ENCODE data around the gene PHACTR3.

The PHACTR3 gene

DNA sequence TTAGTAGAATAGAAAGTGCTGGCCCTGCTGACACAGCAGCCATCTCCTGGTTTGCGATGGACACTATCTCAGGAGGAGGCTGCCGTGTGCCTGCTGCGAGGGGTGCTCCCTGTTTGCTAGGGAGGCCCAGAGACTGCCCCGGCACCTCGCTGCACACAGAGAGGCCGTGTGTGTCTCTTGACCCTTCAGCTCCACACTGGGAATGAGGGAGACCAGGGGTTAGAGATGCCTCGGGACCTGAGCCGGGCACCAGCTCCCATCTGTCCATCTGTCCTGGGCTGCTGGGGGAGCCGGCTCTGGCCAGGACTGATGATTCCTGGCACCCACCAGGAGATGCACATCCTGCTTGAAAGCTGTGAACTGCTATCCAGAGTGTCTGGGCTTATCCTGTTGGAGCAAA, 18.2 kb downstream of the PHACTR3 start:
- DNase-seq (ENCODE audit: low spot score) = no peak

- DNase-seq (ENCODE audit: low spot score) = no peak
Measured at GRCh38 chr20:59623133-59623532, 18.8 kb downstream of the PHACTR3 start.

DNA sequence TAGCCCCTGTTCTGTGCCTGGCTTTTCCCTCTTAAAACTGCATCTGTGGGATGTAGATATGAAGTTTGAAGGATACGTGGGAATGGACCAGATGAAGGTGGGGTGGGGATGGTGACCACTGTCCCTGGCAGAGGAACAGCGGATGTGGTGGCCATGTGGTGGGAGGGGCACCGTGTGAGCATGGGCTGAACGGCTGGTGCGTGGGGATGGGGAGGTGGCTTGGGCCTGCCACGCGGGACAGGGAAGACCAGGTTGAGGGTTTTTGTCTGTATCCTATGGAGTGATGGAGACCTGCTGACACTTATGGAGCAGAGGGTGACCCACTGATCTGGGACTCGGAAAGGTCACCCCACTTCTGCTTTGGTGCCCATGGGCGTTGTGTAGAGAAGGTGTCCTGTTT, 19.2 kb downstream of the PHACTR3 start:
- no peak for DNase-seq (ENCODE audit: low spot score)

- DNase-seq (ENCODE audit: low spot score) = no peak
Measured at GRCh38 chr20:59624401-59624800, 20.1 kb downstream of the PHACTR3 start.

DNA sequence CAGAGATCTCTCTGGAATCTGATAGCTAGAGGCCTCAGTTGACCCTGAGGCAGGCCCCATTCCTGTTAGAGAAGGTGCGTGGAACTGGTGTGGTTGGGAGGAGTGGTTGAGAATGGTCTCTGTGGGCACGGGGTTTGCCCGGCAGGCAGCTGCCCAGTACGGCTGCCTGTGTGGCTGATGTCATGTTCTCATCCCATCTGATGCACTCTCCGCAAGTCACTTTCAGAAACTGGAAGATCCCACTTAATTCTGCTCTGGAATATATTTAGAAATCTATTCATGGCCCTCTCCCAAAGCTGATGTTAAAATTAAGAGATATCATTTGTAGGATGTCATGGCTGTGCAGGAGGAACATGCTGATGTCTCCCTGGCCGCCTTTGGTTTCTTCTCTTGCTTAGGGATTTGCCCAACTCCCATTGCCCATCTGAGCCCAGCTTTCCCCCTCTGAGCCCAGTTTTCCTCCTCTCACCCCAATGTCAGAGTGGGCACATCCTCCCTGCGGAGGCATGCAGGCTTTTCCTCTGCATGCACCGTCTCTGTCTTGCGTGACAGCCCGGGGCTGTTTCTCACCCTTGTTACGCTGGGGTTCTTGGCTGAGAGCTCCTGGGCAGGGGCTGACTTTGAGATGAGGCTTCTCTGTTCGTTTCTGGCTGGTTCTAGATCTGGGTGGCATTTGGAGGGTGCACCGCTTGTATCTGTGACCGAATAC, 21.0 kb downstream of the PHACTR3 start:
- no peak for DNase-seq (ENCODE audit: low spot score)

DNA sequence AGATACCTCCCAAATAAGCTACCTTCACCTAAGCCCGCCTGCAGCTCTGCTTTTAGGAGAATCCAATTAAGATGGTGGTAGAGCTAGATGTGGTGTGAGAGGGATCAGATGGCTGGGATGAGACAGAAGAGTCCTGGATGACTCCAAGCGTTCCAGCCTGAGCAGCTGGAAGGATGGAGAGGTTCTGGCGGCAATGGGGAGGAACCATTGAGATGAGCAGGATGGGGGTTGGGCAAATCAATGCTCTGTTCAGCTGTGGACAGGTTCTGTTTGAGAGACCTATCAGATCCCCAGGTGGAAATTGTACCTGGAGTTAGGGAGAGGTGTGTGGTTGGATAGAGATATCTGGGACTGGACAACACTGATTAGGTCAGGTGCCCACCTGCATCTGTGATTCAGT, 23.0 kb downstream of the PHACTR3 start:
- no peak for DNase-seq (ENCODE audit: low spot score)

DNA sequence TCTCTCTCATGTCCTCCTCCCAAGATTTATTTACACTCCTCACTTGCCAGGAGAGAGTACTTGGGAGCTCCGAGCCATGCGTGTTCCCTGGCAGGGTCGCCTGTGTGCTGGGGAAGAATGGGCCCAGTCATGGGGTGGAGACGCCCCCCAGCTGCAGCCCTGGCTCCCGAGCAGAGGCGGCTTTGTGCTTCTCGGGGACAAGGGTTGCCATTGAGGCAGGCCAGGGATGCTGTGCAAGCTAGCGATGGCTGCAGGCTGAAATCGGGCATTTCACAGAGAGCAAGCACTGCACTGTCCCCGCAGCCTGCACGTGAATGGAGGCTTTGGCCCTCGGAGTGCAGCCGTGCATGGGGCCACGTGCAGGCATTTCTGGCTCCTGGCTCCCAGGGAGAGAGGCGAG, 23.8 kb downstream of the PHACTR3 start:
- DNase-seq (ENCODE audit: low spot score) = no peak

GRCh38 chr20:59629141-59630045, 25.1 kb downstream of the PHACTR3 start:
- no peak for DNase-seq (ENCODE audit: low spot score)

DNA sequence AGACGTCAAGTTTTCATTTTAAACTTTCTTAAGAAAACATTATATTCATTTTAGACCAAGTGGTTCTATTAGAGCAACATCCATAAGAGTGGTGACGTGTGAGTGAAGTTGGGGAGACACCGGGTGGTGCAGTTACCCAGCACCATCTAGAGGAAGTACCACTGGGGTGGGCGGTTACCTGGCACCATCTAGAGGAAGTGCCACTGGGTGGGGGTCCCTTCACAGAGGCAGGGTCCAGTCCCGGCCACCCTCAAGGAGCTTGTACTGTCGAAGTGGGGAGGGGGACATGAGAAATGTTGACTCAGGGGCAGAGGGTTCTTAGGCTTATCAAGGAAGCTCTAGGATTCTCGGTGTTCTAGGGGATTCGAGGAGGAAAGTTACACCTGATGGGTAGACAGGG, 26.2 kb downstream of the PHACTR3 start:
- DNase-seq (ENCODE audit: low spot score) = no peak

- DNase-seq (ENCODE audit: low spot score) = no peak
Measured at GRCh38 chr20:59631751-59632540, 27.6 kb downstream of the PHACTR3 start.

- DNase-seq (ENCODE audit: low spot score) = no peak
Measured at GRCh38 chr20:59632541-59633113, 28.3 kb downstream of the PHACTR3 start.

DNA sequence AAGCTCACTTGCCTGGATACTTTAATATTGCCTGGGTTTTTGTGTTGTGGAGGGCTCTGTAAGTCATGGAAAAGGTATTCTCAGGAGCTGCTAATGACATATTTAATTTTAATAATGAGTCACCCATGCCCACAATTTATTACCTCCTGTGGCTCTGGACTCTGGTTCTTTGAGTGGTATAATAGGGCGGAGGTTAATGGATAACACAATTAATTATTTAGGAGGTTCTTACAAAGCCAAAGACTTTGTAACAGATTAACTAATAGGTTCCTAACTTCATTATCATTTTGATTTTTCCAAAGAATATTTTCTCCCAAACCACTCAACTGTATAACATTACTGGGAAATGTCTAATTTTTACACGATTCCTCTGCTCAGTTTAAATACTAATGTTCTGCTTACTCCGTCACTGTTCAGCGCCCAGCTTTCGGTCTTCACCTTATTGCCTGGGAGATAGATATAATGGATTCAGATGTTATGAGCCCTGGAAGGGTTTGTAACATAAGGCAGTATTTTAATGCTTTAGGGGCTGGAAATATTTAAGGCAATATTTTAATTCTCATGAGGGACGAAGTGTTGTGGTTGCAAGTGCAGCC, 29.4 kb downstream of the PHACTR3 start:
- no peak for DNase-seq (ENCODE audit: low spot score)

DNA sequence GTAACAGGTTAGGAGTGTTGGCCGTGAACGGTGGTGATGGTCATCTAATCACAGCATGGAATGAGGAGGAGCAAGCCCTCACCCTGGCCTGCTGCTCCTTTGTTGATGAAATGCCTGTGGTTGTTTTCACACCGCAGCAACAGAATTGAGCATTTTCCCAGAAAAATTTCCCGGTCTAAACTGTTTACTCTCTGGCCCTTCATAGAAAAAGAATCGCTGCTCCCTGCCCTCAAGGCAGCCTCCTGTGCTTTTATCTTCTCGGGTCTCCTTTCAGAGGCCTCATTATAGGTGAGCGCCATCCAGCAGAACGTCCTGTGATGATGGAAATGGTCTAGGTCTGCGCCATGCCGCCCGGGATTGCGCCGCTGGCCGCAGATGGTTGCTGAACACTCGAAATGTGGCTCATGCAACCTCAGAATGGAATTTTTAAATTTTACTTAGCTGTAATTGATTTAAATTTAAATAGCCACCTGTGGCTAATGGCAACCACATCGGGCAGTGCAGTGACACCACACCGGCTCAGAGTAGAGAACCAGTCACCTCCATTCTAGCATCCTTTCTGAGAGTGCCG, 30.2 kb downstream of the PHACTR3 start:
- DNase-seq (ENCODE audit: low spot score) = no peak

DNA sequence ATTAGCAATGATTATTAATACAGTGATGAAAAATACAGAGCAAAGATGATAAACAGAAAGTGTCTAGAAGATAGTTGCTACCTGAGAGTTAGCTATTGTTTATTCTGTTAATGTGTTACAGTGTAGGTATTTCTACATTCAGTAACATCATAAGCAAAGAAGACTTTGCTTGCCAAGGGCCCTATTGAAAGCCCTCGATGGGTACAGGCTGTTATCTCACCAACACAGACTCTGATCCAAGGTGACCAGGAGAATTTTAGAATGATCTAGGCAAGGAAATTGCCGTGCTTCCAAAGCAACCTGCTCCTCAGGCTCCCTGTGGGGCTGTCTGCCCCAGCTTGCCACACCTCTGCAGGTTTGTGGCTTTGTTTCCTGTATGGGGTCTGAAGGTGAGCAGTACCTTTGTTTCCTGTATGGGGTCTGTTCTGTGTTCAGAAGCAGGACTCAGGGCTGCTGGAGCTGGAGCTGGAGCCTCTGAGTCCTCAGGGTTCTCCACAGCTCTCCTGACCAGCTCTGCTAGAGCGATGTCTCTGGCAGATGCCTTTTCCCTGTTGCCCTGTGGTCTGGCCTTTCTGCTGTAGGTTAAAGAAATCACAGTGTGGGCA, 32.5 kb downstream of the PHACTR3 start:
- no peak for DNase-seq (ENCODE audit: low spot score)

DNA sequence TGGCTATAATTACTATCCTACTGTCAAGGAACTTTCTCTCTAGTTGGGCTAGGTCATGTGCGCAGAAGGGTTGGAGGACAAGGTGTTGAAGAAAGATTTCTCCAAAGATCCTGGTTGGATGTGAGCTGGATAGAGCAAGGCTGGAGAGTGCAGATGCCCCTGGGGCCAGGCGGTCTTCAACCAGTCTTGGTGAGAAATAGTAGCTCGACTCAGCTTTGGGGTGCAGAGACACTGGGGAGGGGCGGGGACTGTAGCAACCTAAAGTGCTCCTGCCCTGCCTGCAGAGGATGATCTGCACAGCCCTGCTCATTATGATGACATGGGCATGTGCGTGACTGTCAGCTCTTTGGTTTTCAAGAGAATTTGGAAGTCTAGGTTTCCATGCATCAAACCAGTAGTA, 35.9 kb downstream of the PHACTR3 start:
- no peak for DNase-seq (ENCODE audit: low spot score)

DNA sequence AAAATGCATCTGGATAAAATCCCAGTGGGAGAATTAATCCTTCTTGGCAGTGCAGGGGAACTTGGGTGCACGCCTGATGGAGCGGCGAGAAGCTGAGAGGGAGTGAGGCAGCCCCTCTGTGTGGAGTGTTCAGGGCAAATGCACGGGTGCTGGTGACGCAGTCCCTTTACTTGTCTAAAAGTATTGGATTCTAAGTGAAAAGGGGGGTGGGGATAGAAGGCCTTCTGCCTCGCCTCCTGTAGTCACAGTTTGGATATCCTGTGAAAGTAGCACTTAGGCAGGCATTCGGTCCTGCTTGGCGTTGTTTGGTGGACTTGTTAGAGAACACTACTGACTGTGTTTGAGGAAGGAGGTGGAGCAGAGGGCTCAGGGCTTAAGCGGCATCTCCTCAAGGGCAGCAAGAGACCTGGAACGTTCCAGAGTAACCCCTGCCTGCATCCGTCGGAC, 39.3 kb downstream of the PHACTR3 start:
- no peak for DNase-seq (ENCODE audit: low spot score)

- no peak for DNase-seq (ENCODE audit: low spot score)
Measured at GRCh38 chr20:59644371-59644939, 40.1 kb downstream of the PHACTR3 start.

- DNase-seq (ENCODE audit: low spot score) = no peak
Measured at GRCh38 chr20:59645271-59645670, 40.9 kb downstream of the PHACTR3 start.

GRCh38 chr20:59645761-59646171, 41.4 kb downstream of the PHACTR3 start:
- no peak for DNase-seq (ENCODE audit: low spot score)

DNA sequence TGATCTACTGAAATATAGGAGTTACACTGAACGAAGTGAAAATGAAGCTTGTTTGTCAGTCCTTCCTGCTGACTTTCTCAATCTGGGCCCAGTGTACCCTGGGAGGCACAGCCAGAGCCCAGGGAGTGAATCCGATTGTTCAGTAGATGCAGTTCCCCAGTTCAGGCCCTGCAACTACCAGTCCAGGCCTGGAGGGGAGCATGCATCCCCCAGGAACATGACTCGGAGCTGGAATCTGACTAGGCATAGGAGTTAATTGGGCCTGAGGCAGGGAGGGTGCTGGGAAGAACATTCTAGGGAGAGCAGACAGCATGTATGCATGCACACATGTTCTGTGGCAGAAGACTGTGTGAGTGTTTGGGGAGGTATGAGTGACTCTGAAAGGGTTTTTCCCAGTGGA, 42.1 kb downstream of the PHACTR3 start:
- DNase-seq (ENCODE audit: low spot score) = no peak

- no peak for DNase-seq (ENCODE audit: low spot score)
Measured at GRCh38 chr20:59647271-59647670, 42.9 kb downstream of the PHACTR3 start.
